Measurements from ENCODE around the gene DNAJB9. TPM values are rescaled to one million over a fixed set of nuclear protein-coding genes. Genes with fewer than 3 reads are reported as not detected.

Gene DNAJB9
- total RNA-seq (2013) = 17.6 TPM
- polyA plus RNA-seq = 10 to 100 TPM; 18.1 to 20.7 (median 18.4) TPM
- 10.1 and 16.8 TPM in 2 replicates for polyA minus RNA-seq
- total RNA-seq = 37.7 to 216 (median 101) reads per million in 11 experiments

- TF ChIP-seq CTCF (IDR thresholded peaks at IDR 0.05) = no peak
- Histone ChIP-seq H3K4me3 (replicated peaks in 1 of 3; ENCODE audit: low read depth in 2 of 3, low read length in 3 of 3) (peak within 1 kb of the TSS; percentile 77 to 87 (median 78)), H3K36me3 (replicated peaks in 1 of 2; ENCODE audit: control insufficient read depth in 1 of 2, insufficient read depth in 2 of 2, low read length in 2 of 2) (peaks cover 16 to 40% of the 10 kb centered on the region in 2 donors), H4K20me1 (ENCODE audit: insufficient read depth, low read length) (no peaks in the 10 kb centered on the region), H3K9ac (ENCODE audit: insufficient read depth, low read length, poor library complexity, severe bottlenecking) (peak within 1 kb of the TSS; percentile 98), H3K27ac (ENCODE audit: low read depth in 1 of 2, low read length in 2 of 2) (peak within 1 kb of the TSS; percentile 94 to 99), H3K4me2 (replicated peaks; ENCODE audit: extremely low read depth, low read length, poor library complexity, severe bottlenecking) (peak within 1 kb of the TSS; percentile 66), H3K79me2 (ENCODE audit: insufficient read depth, low read length) (peaks cover 76% of the 10 kb centered on the region), H3K4me1 (ENCODE audit: control insufficient read depth in 1 of 2, insufficient read depth in 2 of 2, low read length in 2 of 2) (peaks cover 21 to 38% of the 10 kb centered on the region in 2 donors), H2AFZ (ENCODE audit: insufficient read depth, low read depth, low read length, poor library complexity, severe bottlenecking) (peak within 1 kb of the TSS; percentile 78), H3K9me3 (replicated peaks in 1 of 2; ENCODE audit: control insufficient read depth in 1 of 2, insufficient read depth in 1 of 2, low read length in 2 of 2) (no peaks in the 10 kb centered on the region), H3K27me3 (ENCODE audit: control insufficient read depth in 2 of 2, insufficient read depth in 2 of 2, low read length in 2 of 2) (no peaks in the 10 kb centered on the region)
- 0% methylated on average over 65 of the region's 65 CpGs for WGBS (ENCODE audit: insufficient coverage)
- peak within 1 kb of the TSS; percentile 94 to 99 (median 98) for H3K27ac Mint-ChIP-seq
- peaks cover 0 to 4% (median 2%) of the 10 kb centered on the region in 7 donors for H3K9me3 Mint-ChIP-seq
- DNase-seq = peak; percentile 100
- intact Hi-C loops (cut with micrococcal nuclease) = loop anchor here (2.0 to 5.0 kb wide), 2 partner anchors 43 to 827 kb away; partner anchors contain the start of genes PNPLA8 (in 2 of the 2) and CBLL1 (in 1 of the 2)
- H3K4me1 Mint-ChIP-seq = peaks cover 23% of the 10 kb centered on the region
- H3K4me3 Mint-ChIP-seq = peak within 1 kb of the TSS; percentile 93 to 96
- no peaks in the 10 kb centered on the region for H3K27me3 Mint-ChIP-seq (ENCODE audit: low read depth in 3 of 3)
- peaks cover 24 to 28% of the 10 kb centered on the region in 2 donors for H3K36me3 Mint-ChIP-seq
Measured at GRCh38 chr7:108569381-108570145, at the start of gene DNAJB9, which contains the start of gene THAP5. Gene DNAJB9 (plus strand): TSS chr7:108569874. CDS start chr7:108571727, 1,853 bp downstream. Gene THAP5 (minus strand): TSS chr7:108569706. CDS start chr7:108569569, 137 bp downstream.

DNA sequence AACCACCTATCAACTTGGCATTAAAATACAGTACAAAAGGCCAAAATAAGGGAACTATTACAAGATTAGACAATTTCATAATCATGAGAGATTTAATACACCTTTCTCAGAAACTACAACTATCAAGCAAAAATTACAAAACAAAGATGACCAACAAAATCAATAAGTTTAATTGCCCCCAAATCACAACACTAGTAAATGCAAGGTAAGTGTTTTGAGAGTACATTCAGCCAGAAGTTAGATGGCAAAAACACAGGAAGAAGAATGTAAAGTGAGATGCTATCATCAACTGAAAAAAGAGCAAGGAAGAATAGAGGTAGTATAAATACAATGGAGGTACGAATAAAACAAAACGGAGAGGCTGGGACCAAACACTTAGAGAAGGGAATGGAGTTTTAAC lies 46.9 kb upstream of the DNAJB9 start:
- H3K79me2 ChIP-seq (ENCODE audit: insufficient read depth, low read length) = peaks cover 71% of the 10 kb centered on the region
- H3K9me3 ChIP-seq (replicated peaks in 1 of 2; ENCODE audit: control insufficient read depth in 1 of 2, insufficient read depth in 1 of 2, low read length in 2 of 2) = no peaks in the 10 kb centered on the region
- peaks cover 0 to 6% (median 2%) of the 10 kb centered on the region in 7 donors for H3K9me3 Mint-ChIP-seq
- peaks cover 39% of the 10 kb centered on the region for H3K4me1 Mint-ChIP-seq
- no peak overlapping the region for H3K27ac ChIP-seq (ENCODE audit: low read depth in 1 of 2, low read length in 2 of 2)
- intact Hi-C loops (cut with micrococcal nuclease) = no loop called here
- 100% methylated on average over 2 of the region's 2 CpGs for WGBS (ENCODE audit: insufficient coverage)
- peaks cover 21 to 41% of the 10 kb centered on the region in 2 donors for H3K36me3 ChIP-seq (replicated peaks in 1 of 2; ENCODE audit: control insufficient read depth in 1 of 2, insufficient read depth in 2 of 2, low read length in 2 of 2)
- H3K27me3 ChIP-seq (ENCODE audit: control insufficient read depth in 2 of 2, insufficient read depth in 2 of 2, low read length in 2 of 2) = no peaks in the 10 kb centered on the region
- H3K4me3 ChIP-seq (replicated peaks in 1 of 3; ENCODE audit: low read depth in 2 of 3, low read length in 3 of 3) = peak overlapping the region in 1 of 3 experiments; percentile 98
- peaks cover 59% of the 10 kb centered on the region for H4K20me1 ChIP-seq (ENCODE audit: insufficient read depth, low read length)
- H2AFZ ChIP-seq (ENCODE audit: insufficient read depth, low read depth, low read length, poor library complexity, severe bottlenecking) = no peak overlapping the region
- peak overlapping the region in 4 of 7 donors; percentile 1 to 47 (median 20) for H3K27ac Mint-ChIP-seq
- H3K4me1 ChIP-seq (ENCODE audit: control insufficient read depth in 1 of 2, insufficient read depth in 2 of 2, low read length in 2 of 2) = peaks cover 23 to 34% of the 10 kb centered on the region in 2 donors
- H3K9ac ChIP-seq (ENCODE audit: insufficient read depth, low read length, poor library complexity, severe bottlenecking) = no peak overlapping the region
- no peak overlapping the region for H3K4me3 Mint-ChIP-seq
- peaks cover 0 to under 1% (median 0%) of the 10 kb centered on the region in 3 donors for H3K27me3 Mint-ChIP-seq (ENCODE audit: low read depth in 3 of 3)
- H3K36me3 Mint-ChIP-seq = peaks cover 44 to 47% of the 10 kb centered on the region in 2 donors
- peak overlapping the region; percentile 3 for H3K4me2 ChIP-seq (replicated peaks; ENCODE audit: extremely low read depth, low read length, poor library complexity, severe bottlenecking)
- TF ChIP-seq CTCF (IDR thresholded peaks at IDR 0.05) = no peak
- no peak for DNase-seq

All from CD14-positive monocyte (primary cell).